H1 (cell line): ENCODE data around the gene IGLL5.

ENCODE experiments used
- BACH1 ChIP-seq: IDR thresholded peaks from 2 replicates; pipeline ENCODE4 v1.6.1; 2012; ENCODE audit warnings: low read length, improper control_type of control experiment
- CBX5 ChIP-seq: fragments of 300-800, 300-1000 bp; sonication (generic); IDR thresholded peaks from 2 replicates; pipeline ENCODE4 v1.7.1; 2016; ENCODE audit warnings: antibody characterized with exemption, low read length, low read depth
- POLR2A ChIP-seq, 2 experiments: IDR thresholded peaks; 1 replicate in 1 of 2; 2 replicates in 1 of 2; pipeline ENCODE4 v1.6.1; 2011; ENCODE audit warnings: low read depth in 2 of 2, low read length in 2 of 2, mild to moderate bottlenecking in 2 of 2; ENCODE audit errors: control extremely low read depth in 1 of 2
- POLR2AphosphoS5 ChIP-seq: IDR thresholded peaks from 2 replicates; pipeline ENCODE4 v1.6.1; 2011; ENCODE audit warnings: low read depth, low read length
- SIRT6 ChIP-seq: IDR thresholded peaks from one replicate; pipeline ENCODE4 v1.7.1; 2012; ENCODE audit warnings: low read length, inconsistent platforms
- SP1 ChIP-seq: IDR thresholded peaks from 2 replicates; pipeline ENCODE4 v1.6.1; 2011; ENCODE audit warnings: low read depth, low read length
- TAF1 ChIP-seq: IDR thresholded peaks from 2 replicates; pipeline ENCODE4 v1.6.1; 2011; ENCODE audit warnings: mild to moderate bottlenecking, low read depth, low read length
- TCF12 ChIP-seq: IDR thresholded peaks from 2 replicates; pipeline ENCODE4 v1.6.1; 2011; ENCODE audit warnings: low read depth, mild to moderate bottlenecking, low read length
- YY1 ChIP-seq: IDR thresholded peaks from 2 replicates; pipeline ENCODE4 v1.6.1; 2011; ENCODE audit warnings: low read depth, mild to moderate bottlenecking, low read length
- TF ChIP-seq, protein P1 (sequence below), 3 experiments: IDR thresholded peaks; 1 replicate in 2 of 3; 2 replicates in 1 of 3; pipeline versions ENCODE4 v1.5.1 to v1.6.1; 2011; ENCODE audit warnings: low read length in 3 of 3, mild to moderate bottlenecking in 3 of 3, inconsistent platforms in 2 of 3, low read depth in 1 of 3, moderate library complexity in 1 of 3; ENCODE audit not compliant: insufficient read depth in 1 of 3; ENCODE audit errors: control extremely low read depth in 1 of 3

DNA sequence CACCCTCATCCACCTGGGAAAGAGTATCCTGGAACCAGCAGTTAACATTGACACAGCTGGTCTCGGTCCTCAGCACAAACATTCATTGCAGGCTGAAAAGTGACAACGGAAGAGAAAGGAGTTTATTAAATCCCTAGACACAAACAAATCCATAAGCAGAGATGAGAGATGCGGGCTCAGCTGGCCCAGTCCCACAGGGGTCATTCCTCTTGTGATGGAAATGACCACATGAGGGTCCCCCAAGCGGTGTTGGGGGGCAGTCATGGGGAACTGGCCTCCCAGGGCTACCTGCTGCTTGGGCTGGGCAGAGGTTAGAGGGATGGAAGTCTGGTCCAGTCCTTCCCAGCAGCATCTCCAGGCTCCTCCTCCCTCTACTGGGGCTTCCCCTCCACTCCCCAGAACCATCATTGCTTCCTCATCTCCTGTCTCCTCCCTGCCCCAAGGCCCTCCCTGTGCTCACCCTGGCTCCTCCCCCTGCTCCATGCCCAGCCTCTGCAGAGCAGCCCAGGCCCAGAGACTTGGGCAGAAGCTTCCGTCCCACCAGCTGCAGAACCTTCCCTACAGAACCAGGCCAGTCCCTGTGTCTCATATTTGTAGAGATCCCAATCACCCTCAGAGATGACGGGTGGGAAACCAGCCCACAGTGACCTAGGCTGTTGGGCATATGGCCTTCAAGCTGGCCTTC lies 5.4 kb upstream of the IGLL5 start:
- TF ChIP-seq, protein P1, sequence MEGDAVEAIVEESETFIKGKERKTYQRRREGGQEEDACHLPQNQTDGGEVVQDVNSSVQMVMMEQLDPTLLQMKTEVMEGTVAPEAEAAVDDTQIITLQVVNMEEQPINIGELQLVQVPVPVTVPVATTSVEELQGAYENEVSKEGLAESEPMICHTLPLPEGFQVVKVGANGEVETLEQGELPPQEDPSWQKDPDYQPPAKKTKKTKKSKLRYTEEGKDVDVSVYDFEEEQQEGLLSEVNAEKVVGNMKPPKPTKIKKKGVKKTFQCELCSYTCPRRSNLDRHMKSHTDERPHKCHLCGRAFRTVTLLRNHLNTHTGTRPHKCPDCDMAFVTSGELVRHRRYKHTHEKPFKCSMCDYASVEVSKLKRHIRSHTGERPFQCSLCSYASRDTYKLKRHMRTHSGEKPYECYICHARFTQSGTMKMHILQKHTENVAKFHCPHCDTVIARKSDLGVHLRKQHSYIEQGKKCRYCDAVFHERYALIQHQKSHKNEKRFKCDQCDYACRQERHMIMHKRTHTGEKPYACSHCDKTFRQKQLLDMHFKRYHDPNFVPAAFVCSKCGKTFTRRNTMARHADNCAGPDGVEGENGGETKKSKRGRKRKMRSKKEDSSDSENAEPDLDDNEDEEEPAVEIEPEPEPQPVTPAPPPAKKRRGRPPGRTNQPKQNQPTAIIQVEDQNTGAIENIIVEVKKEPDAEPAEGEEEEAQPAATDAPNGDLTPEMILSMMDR (IDR thresholded peaks at IDR 0.05; ENCODE audit: control extremely low read depth in 1 of 3, insufficient read depth in 1 of 3, low read depth in 1 of 3, low read length in 3 of 3) = no peak
- TF ChIP-seq YY1 (no peak), POLR2AphosphoS5 (no peak), CBX5 (no peak), TCF12 (no peak), SP1 (no peak), BACH1 (no peak), SIRT6 (no peak), POLR2A (IDR thresholded peaks at IDR 0.05; ENCODE audit: control extremely low read depth in 1 of 2, low read depth in 2 of 2, low read length in 2 of 2) (no peak), TAF1 (no peak)
